H9 (cell line): ENCODE data around the gene EHHADH. TPM values are rescaled to one million over a fixed set of nuclear protein-coding genes. Genes with fewer than 3 reads are reported as not detected.

Source experiments
- DNase-seq: peaks from one replicate; pipeline ENCODE4 v3.0.0-alpha.2; 2017
- H2AFZ ChIP-seq: one replicate; pipeline ENCODE4 v1.6.1; 2013; ENCODE audit warnings: mild to moderate bottlenecking, low read length, control low read depth, moderate library complexity
- H2AK5ac ChIP-seq: 2 replicates; pipeline ENCODE4 v1.6.1; 2013; ENCODE audit warnings: low read length, control low read depth, mixed read lengths; ENCODE audit not compliant: insufficient read length
- H2BK120ac ChIP-seq: one replicate; pipeline ENCODE4 v1.6.1; 2013; ENCODE audit warnings: low read depth, mild to moderate bottlenecking, low read length, control low read depth, inconsistent platforms; ENCODE audit not compliant: poor library complexity, severe bottlenecking
- H2BK12ac ChIP-seq: 2 replicates; pipeline ENCODE4 v1.6.1; 2013; ENCODE audit warnings: low read length, control low read depth, mixed read lengths, low read depth; ENCODE audit not compliant: insufficient read length
- H2BK15ac ChIP-seq: 2 replicates; pipeline ENCODE4 v1.6.1; 2013; ENCODE audit warnings: low read depth, low read length, control low read depth
- H2BK20ac ChIP-seq: one replicate; pipeline ENCODE4 v1.6.1; 2013; ENCODE audit warnings: low read depth, mild to moderate bottlenecking, low read length, control low read depth, inconsistent platforms; ENCODE audit not compliant: poor library complexity, severe bottlenecking
- H2BK5ac ChIP-seq: 2 replicates; pipeline ENCODE4 v1.6.1; 2013; ENCODE audit warnings: low read length, control low read depth, mixed read lengths; ENCODE audit not compliant: insufficient read length
- H3K14ac ChIP-seq: 2 replicates; pipeline ENCODE4 v1.6.1; 2013; ENCODE audit warnings: low read length, control low read depth; ENCODE audit not compliant: insufficient read depth
- H3K18ac ChIP-seq: 2 replicates; pipeline ENCODE4 v1.6.1; 2013; ENCODE audit warnings: low read depth, mild to moderate bottlenecking, mixed read lengths, low read length, control low read depth; ENCODE audit not compliant: insufficient read length
- H3K23ac ChIP-seq: 2 replicates; pipeline ENCODE4 v1.6.1; 2013; ENCODE audit warnings: low read length, control low read depth, mixed read lengths, low read depth; ENCODE audit not compliant: insufficient read length
- H3K23me2 ChIP-seq: 2 replicates; pipeline ENCODE4 v1.6.1; 2013; ENCODE audit warnings: low read depth, mild to moderate bottlenecking, mixed read lengths, low read length, control low read depth; ENCODE audit not compliant: insufficient read length, poor library complexity, severe bottlenecking
- H3K27ac ChIP-seq: 2 replicates; pipeline ENCODE4 v1.5.1; 2013; ENCODE audit warnings: low read length, control low read depth, mixed read lengths, low read depth; ENCODE audit not compliant: insufficient read length
- H3K27me3 ChIP-seq: 2 replicates; pipeline ENCODE4 v1.6.1; 2013; ENCODE audit warnings: low read length, control low read depth, inconsistent platforms; ENCODE audit not compliant: insufficient read depth
- H3K4ac ChIP-seq: 2 replicates; pipeline ENCODE4 v1.6.1; 2013; ENCODE audit warnings: low read depth, mild to moderate bottlenecking, control low read depth, inconsistent platforms, low read length, moderate library complexity
- H3K4me1 ChIP-seq: 2 replicates; pipeline ENCODE4 v1.6.1; 2013; ENCODE audit warnings: low read length, control low read depth, inconsistent platforms; ENCODE audit not compliant: insufficient read depth
- H3K4me2 ChIP-seq: 2 replicates; pipeline ENCODE4 v1.6.1; 2013; ENCODE audit warnings: low read length, control low read depth, mixed read lengths; ENCODE audit not compliant: insufficient read length, insufficient read depth
- H3K56ac ChIP-seq: 2 replicates; pipeline ENCODE4 v1.6.1; 2013; ENCODE audit warnings: low read depth, mild to moderate bottlenecking, mixed read lengths, low read length, control low read depth; ENCODE audit not compliant: insufficient read length
- H3K79me1 ChIP-seq: 2 replicates; pipeline ENCODE4 v1.6.1; 2013; ENCODE audit warnings: low read depth, mild to moderate bottlenecking, moderate library complexity, low read length, control low read depth, inconsistent platforms; ENCODE audit not compliant: insufficient read depth, poor library complexity, severe bottlenecking
- H3K79me2 ChIP-seq: 2 replicates; pipeline ENCODE4 v1.6.1; 2013; ENCODE audit warnings: low read length, control low read depth, inconsistent platforms; ENCODE audit not compliant: insufficient read depth
- H3K9ac ChIP-seq: 2 replicates; pipeline ENCODE4 v1.6.1; 2013; ENCODE audit warnings: low read length, control low read depth, mixed read lengths; ENCODE audit not compliant: insufficient read length; ENCODE audit errors: extremely low read depth
- H3K9me3 ChIP-seq: one replicate; pipeline ENCODE4 v1.6.1; 2013; ENCODE audit warnings: low read depth, low read length, inconsistent platforms; ENCODE audit not compliant: control insufficient read depth
- H3T11ph ChIP-seq: one replicate; pipeline ENCODE4 v1.6.1; 2013; ENCODE audit warnings: mild to moderate bottlenecking, low read length, control low read depth, inconsistent platforms
- H4K20me1 ChIP-seq: one replicate; pipeline ENCODE4 v1.6.1; 2013; ENCODE audit not compliant: control insufficient read depth, insufficient read length, insufficient read depth
- H4K5ac ChIP-seq: 2 replicates; pipeline ENCODE4 v1.6.1; 2013; ENCODE audit warnings: low read depth, mild to moderate bottlenecking, mixed read lengths, low read length, control low read depth; ENCODE audit not compliant: insufficient read length
- H4K8ac ChIP-seq: replicated peaks from 2 replicates; pipeline ENCODE4 v1.6.1; 2013; ENCODE audit warnings: low read length, control low read depth, mixed read lengths, low read depth; ENCODE audit not compliant: insufficient read length
- H4K91ac ChIP-seq: 2 replicates; pipeline ENCODE4 v1.6.1; 2013; ENCODE audit warnings: low read depth, mild to moderate bottlenecking, moderate library complexity, mixed read lengths, low read length, control low read depth; ENCODE audit not compliant: insufficient read length
- H3K27ac Mint-ChIP-seq, 3 experiments: 2 replicates in 2 of 3; 3 replicates in 1 of 3; pipeline ENCODE4 v1.8.0; 2020 to 2021; ENCODE audit warnings: mixed read lengths in 3 of 3, mild to moderate bottlenecking in 1 of 3, moderate library complexity in 1 of 3
- H3K27me3 Mint-ChIP-seq: 2 replicates; pipeline ENCODE4 v1.8.0; 2021; ENCODE audit warnings: low read depth, mild to moderate bottlenecking, moderate library complexity, mixed read lengths
- H3K36me3 Mint-ChIP-seq, 3 experiments: 2 replicates in 2 of 3; 3 replicates in 1 of 3; pipeline ENCODE4 v1.8.0; 2020 to 2021; ENCODE audit warnings: low read depth in 3 of 3, mixed read lengths in 3 of 3; ENCODE audit not compliant: insufficient read depth in 1 of 3
- H3K4me1 Mint-ChIP-seq, 2 experiments: 2 replicates each; pipeline ENCODE4 v1.8.0; 2020; ENCODE audit warnings: mixed read lengths in 2 of 2
- H3K4me3 Mint-ChIP-seq, 2 experiments: 2 replicates in 1 of 2; 3 replicates in 1 of 2; pipeline ENCODE4 v1.8.0; 2020 to 2021; ENCODE audit warnings: mild to moderate bottlenecking in 2 of 2, mixed read lengths in 2 of 2, moderate library complexity in 1 of 2
- H3K9me3 Mint-ChIP-seq, 2 experiments: 2 replicates in 1 of 2; 3 replicates in 1 of 2; pipeline ENCODE4 v1.8.0; 2020; ENCODE audit warnings: mild to moderate bottlenecking in 2 of 2, mixed read lengths in 2 of 2, moderate library complexity in 1 of 2
- CTCF ChIP-seq: fragments of 200-600 bp; sonication (generic); conservative IDR thresholded peaks from 3 replicates; pipeline ENCODE4 v1.8.0; 2021; ENCODE audit warnings: antibody characterized with exemption, mild to moderate bottlenecking
- WGBS: extraction: QIAGEN DNeasy Blood & Tissue Kit; methylation state at CpG from one replicate; pipeline ENCODE4 v1.1.7; 2013; ENCODE audit warnings: missing lambda C conversion rate, low lambda C conversion rate, mixed read lengths; ENCODE audit not compliant: insufficient read length; ENCODE audit errors: extremely low coverage; 5-methylcytosine and 5-hydroxymethylcytosine counted together
- total RNA-seq: library from RNA; stranded (reverse); gene quantifications from 2 replicates; pipeline ENCODE4 v1.2.1, GENCODE V29; 2021

The EHHADH gene
- total RNA-seq, 1 experiment from 2014 or later, result 2.1 TPM

DNA sequence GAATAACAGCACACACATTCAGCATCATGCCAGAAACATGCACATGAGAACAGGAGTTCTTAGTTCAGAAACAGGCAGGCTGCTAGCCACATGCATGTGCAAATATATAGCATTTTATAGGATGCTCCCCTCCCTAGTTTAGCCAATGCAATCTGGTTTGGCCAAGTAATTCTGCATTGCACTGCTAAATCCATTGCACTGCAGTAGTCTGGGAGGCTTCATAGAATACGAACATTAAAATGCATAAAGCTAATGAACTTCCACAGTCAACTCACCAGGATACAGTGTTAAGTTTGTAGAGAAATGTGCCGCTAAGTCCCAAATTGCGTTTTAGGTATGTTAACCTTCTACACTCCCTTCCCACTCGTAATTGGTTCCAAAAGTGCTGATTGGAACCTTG is 41.8 kb downstream of the EHHADH start:
- no peaks in the 10 kb centered on the region for H3K27me3 ChIP-seq
- H4K91ac ChIP-seq, result no peak overlapping the region
- no peaks in the 10 kb centered on the region; the same call in 1 of the 2 replicates for H3K4me1 ChIP-seq
- WGBS, result no CpG with 5 or more reads among the region's 4 CpGs
- Mint-ChIP-seq H3K9me3 (no peaks in the 10 kb centered on the region), H3K4me1 (peaks cover 13 to 14% of the 10 kb centered on the region in 2 experiments), H3K4me3 (no peak overlapping the region), H3K27ac (no peak overlapping the region), H3K36me3 (no peaks in the 10 kb centered on the region), H3K27me3 (no peaks in the 10 kb centered on the region)
- no peak overlapping the region for H3K4me2 ChIP-seq
- no peak overlapping the region for H3K4ac ChIP-seq
- no peak overlapping the region for H2AK5ac ChIP-seq
- H3K79me2 ChIP-seq, result no peaks in the 10 kb centered on the region
- H2BK20ac ChIP-seq, result no peak overlapping the region
- H2BK5ac ChIP-seq, result no peak overlapping the region
- no peak overlapping the region for H2BK15ac ChIP-seq
- H3K14ac ChIP-seq, result no peak overlapping the region
- H3K23me2 ChIP-seq, result no peaks in the 10 kb centered on the region
- no peak for TF ChIP-seq CTCF
- H3T11ph ChIP-seq, result no peak overlapping the region
- no peaks in the 10 kb centered on the region for H3K79me1 ChIP-seq
- no peak overlapping the region for H2BK120ac ChIP-seq
- no peak overlapping the region for H3K56ac ChIP-seq
- DNase-seq, result no peak
- H4K8ac ChIP-seq, result no peak overlapping the region
- no peak overlapping the region for H3K23ac ChIP-seq
- H4K20me1 ChIP-seq, result no peaks in the 10 kb centered on the region
- no peak overlapping the region for H3K9ac ChIP-seq
- H4K5ac ChIP-seq, result no peak overlapping the region
- no peaks in the 10 kb centered on the region for H3K9me3 ChIP-seq
- H3K18ac ChIP-seq, result no peak overlapping the region
- no peak overlapping the region for H3K27ac ChIP-seq
- no peak overlapping the region for H2AFZ ChIP-seq
- no peak overlapping the region for H2BK12ac ChIP-seq
